HepG2 (cell line): Measurements from ENCODE around the gene VPREB3. TPM values are rescaled to one million over a fixed set of nuclear protein-coding genes. Genes with fewer than 3 reads are reported as not detected.

Experiments
- ARNT2 ChIP-seq: sonication (generic); formaldehyde crosslinking; IDR thresholded peaks from 2 replicates; pipeline ENCODE4 v1.8.0; 2022; ENCODE audit warnings: mild to moderate bottlenecking, low read depth, missing genetic modification reagents, moderate library complexity
- GTF3A ChIP-seq: sonication (generic); formaldehyde crosslinking; conservative IDR thresholded peaks from 2 replicates; pipeline ENCODE4 v1.4.0; 2020; ENCODE audit warnings: mild to moderate bottlenecking, missing genetic modification reagents
- HES4 ChIP-seq: sonication (generic); formaldehyde crosslinking; IDR thresholded peaks from 2 replicates; pipeline ENCODE4 v1.9.0; 2021; ENCODE audit warnings: mild to moderate bottlenecking, missing genetic modification reagents, borderline replicate concordance
- HOXA3 ChIP-seq: sonication (generic); formaldehyde crosslinking; IDR thresholded peaks from 2 replicates; pipeline ENCODE4 v1.5.0; 2020; ENCODE audit warnings: missing genetic modification reagents
- PCBP1 ChIP-seq: fragments of 200-400 bp; formaldehyde crosslinking; IDR thresholded peaks from 2 replicates; pipeline ENCODE4 v1.6.1; 2017; ENCODE audit warnings: mild to moderate bottlenecking, low read depth, low read length, borderline replicate concordance
- SKI ChIP-seq: fragments of 450-650 bp; IDR thresholded peaks from one replicate; pipeline ENCODE4 v1.6.1; 2018; ENCODE audit warnings: mild to moderate bottlenecking; ENCODE audit not compliant: partially characterized antibody
- SRSF9 ChIP-seq: fragments of 200-400 bp; formaldehyde crosslinking; IDR thresholded peaks from 2 replicates; pipeline ENCODE4 v1.6.1; 2018; ENCODE audit warnings: borderline replicate concordance, mild to moderate bottlenecking, low read depth, low read length; ENCODE audit not compliant: insufficient read depth, poor library complexity, severe bottlenecking
- THAP11 ChIP-seq: IDR thresholded peaks from 2 replicates; pipeline ENCODE4 v1.6.1; 2016; ENCODE audit warnings: missing biosample characterization, missing genetic modification reagents
- THYN1 ChIP-seq: sonication (generic); formaldehyde crosslinking; IDR thresholded peaks from 2 replicates; pipeline ENCODE4 v1.8.1; 2023; ENCODE audit warnings: low read depth, mild to moderate bottlenecking, moderate library complexity, missing genetic modification reagents, borderline replicate concordance
- ZBTB7A ChIP-seq: sonication (generic); formaldehyde crosslinking; IDR thresholded peaks from 2 replicates; pipeline ENCODE4 v1.8.0; 2022; ENCODE audit warnings: mild to moderate bottlenecking, missing genetic modification reagents
- ZMYM3 ChIP-seq: sonication (generic); formaldehyde crosslinking; IDR thresholded peaks from 2 replicates; pipeline ENCODE4 v1.5.1; 2020; ENCODE audit warnings: mild to moderate bottlenecking, missing genetic modification reagents
- ZNF225 ChIP-seq: sonication (generic); formaldehyde crosslinking; IDR thresholded peaks from 2 replicates; pipeline ENCODE4 v1.4.0; 2020; ENCODE audit warnings: mild to moderate bottlenecking, missing genetic modification reagents
- ZNF44 ChIP-seq: sonication (generic); formaldehyde crosslinking; IDR thresholded peaks from 2 replicates; pipeline ENCODE4 v1.5.1; 2020; ENCODE audit warnings: mild to moderate bottlenecking, missing genetic modification reagents
- ZNF530 ChIP-seq: sonication (generic); formaldehyde crosslinking; IDR thresholded peaks from 2 replicates; pipeline ENCODE4 v1.5.0; 2020; ENCODE audit warnings: low read depth, mild to moderate bottlenecking, missing genetic modification reagents
- ZNF543 ChIP-seq: sonication (generic); formaldehyde crosslinking; IDR thresholded peaks from 2 replicates; pipeline ENCODE4 v1.4.0; 2020; ENCODE audit warnings: mild to moderate bottlenecking, missing genetic modification reagents
- ZSCAN30 ChIP-seq: sonication (generic); formaldehyde crosslinking; IDR thresholded peaks from 2 replicates; pipeline ENCODE4 v1.5.0; 2020; ENCODE audit warnings: mild to moderate bottlenecking, missing genetic modification reagents
- ZZZ3 ChIP-seq: sonication (generic); formaldehyde crosslinking; IDR thresholded peaks from 2 replicates; pipeline ENCODE4 v1.4.0; 2020; ENCODE audit warnings: missing genetic modification reagents, mild to moderate bottlenecking, borderline replicate concordance
- polyA plus RNA-seq, 8 experiments: library from polyadenylated mRNA; depleted of rRNA in 3 of 8; stranded (reverse) in 7 of 8; unstranded in 1 of 8; fragments of >200 nt; fragmentation: Illumina TruSeq in 4 of 8; extraction: Trizol in 4 of 8; gene quantifications; 2 replicates each; pipeline versions ENCODE4 v1.2.1 to v1.2.3, GENCODE V29; 2011 to 2016; ENCODE audit warnings: low read depth in 4 of 8, missing spikeins in 1 of 8, mixed read lengths in 1 of 8; ENCODE audit not compliant: insufficient read depth in 1 of 8
- total RNA-seq, 5 experiments: library from RNA; depleted of rRNA; stranded (reverse); fragments of >200 nt; fragmentation: Illumina TruSeq; extraction: Trizol; gene quantifications; 2 replicates each; pipeline ENCODE4 v1.2.3, GENCODE V29; 2016; ENCODE audit warnings: low read depth in 1 of 5
- TF ChIP-seq, protein P1 (sequence below): sonication (generic); formaldehyde crosslinking; IDR thresholded peaks from 2 replicates; pipeline ENCODE4 v1.4.0; 2020; ENCODE audit warnings: missing genetic modification reagents
- TF ChIP-seq, protein P2 (sequence below): sonication (generic); formaldehyde crosslinking; IDR thresholded peaks from 2 replicates; pipeline ENCODE4 v1.5.0; 2020; ENCODE audit warnings: missing genetic modification reagents
- TF ChIP-seq, protein P3 (sequence below), 2 experiments: sonication (generic) in 1 of 2; formaldehyde crosslinking in 1 of 2; IDR thresholded peaks; 2 replicates each; pipeline versions ENCODE4 v1.4.0 to v1.6.1; 2018 to 2020; ENCODE audit warnings: missing genetic modification reagents in 2 of 2, borderline replicate concordance in 1 of 2, low read depth in 1 of 2, mild to moderate bottlenecking in 1 of 2, missing biosample characterization in 1 of 2
- TF ChIP-seq, protein P4 (sequence below): sonication (generic); formaldehyde crosslinking; IDR thresholded peaks from 2 replicates; pipeline ENCODE4 v1.4.0; 2020; ENCODE audit warnings: mild to moderate bottlenecking, missing genetic modification reagents
- TF ChIP-seq, protein P5 (sequence below): IDR thresholded peaks from 2 replicates; pipeline ENCODE4 v1.6.1; 2016; ENCODE audit warnings: mild to moderate bottlenecking, missing biosample characterization, missing genetic modification reagents

VPREB3 gene
- total and polyA plus RNA-seq, 2 of the 13 experiments (the other 11 are each of a cell fraction or from before 2014, with no cell fraction given), result 0.22 TPM; not detected in 1

DNA sequence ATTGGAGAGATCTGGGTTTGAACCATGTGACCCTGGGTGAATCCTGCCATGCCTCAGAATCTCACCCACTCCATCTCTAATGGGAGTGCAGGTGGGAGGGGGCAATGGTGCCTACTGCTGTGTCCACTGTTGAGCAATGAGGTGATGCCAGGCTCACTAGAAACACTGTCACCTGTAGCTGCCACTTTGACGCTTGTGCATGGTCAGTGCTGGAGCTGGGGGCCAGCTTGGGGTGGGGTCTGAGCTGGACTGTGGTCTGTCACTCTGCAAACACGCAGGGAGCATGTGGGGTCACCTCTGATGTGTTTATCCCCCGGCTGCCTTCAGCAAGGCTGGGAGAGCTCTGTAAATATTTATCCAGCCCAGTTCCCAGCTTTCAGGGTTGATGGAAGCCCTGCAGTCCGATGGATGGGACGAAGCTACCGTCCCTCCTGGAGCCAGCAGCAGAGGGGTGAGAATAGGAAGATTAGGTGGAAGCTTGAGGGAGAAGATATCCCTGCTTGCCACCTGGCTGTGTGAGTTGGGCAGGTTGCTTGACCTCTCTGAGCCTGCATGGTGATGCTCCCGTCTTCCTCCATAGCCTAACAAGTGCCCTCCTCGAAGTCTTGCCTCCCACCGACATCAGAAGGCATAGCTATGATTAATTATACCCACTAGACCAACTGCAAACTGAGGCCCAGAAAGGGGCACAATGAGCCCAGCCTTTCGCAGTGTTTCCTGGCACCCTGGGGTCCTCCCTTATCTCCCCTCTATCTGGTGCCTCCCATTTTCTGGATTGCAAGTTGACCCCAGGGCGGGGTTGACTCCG, 20.1 kb upstream of the VPREB3 start (continued):
- TF ChIP-seq, protein P1, sequence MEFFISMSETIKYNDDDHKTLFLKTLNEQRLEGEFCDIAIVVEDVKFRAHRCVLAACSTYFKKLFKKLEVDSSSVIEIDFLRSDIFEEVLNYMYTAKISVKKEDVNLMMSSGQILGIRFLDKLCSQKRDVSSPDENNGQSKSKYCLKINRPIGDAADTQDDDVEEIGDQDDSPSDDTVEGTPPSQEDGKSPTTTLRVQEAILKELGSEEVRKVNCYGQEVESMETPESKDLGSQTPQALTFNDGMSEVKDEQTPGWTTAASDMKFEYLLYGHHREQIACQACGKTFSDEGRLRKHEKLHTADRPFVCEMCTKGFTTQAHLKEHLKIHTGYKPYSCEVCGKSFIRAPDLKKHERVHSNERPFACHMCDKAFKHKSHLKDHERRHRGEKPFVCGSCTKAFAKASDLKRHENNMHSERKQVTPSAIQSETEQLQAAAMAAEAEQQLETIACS (CRISPR knock-in tag), result no peak; the same call in 1 of the 2 replicates
- TF ChIP-seq HOXA3 (CRISPR knock-in tag), result peak; percentile 75; the same call in 1 of the 2 replicates
- no peak for TF ChIP-seq ZNF44 (CRISPR knock-in tag)
- TF ChIP-seq, protein P2, sequence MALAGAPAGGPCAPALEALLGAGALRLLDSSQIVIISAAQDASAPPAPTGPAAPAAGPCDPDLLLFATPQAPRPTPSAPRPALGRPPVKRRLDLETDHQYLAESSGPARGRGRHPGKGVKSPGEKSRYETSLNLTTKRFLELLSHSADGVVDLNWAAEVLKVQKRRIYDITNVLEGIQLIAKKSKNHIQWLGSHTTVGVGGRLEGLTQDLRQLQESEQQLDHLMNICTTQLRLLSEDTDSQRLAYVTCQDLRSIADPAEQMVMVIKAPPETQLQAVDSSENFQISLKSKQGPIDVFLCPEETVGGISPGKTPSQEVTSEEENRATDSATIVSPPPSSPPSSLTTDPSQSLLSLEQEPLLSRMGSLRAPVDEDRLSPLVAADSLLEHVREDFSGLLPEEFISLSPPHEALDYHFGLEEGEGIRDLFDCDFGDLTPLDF (CRISPR knock-in tag), result no peak
- TF ChIP-seq ZNF543 (CRISPR knock-in tag), result peak; percentile 80; the same call in 1 of the 2 replicates
- no peak for TF ChIP-seq ZNF225 (CRISPR knock-in tag)
- TF ChIP-seq, protein P3, sequence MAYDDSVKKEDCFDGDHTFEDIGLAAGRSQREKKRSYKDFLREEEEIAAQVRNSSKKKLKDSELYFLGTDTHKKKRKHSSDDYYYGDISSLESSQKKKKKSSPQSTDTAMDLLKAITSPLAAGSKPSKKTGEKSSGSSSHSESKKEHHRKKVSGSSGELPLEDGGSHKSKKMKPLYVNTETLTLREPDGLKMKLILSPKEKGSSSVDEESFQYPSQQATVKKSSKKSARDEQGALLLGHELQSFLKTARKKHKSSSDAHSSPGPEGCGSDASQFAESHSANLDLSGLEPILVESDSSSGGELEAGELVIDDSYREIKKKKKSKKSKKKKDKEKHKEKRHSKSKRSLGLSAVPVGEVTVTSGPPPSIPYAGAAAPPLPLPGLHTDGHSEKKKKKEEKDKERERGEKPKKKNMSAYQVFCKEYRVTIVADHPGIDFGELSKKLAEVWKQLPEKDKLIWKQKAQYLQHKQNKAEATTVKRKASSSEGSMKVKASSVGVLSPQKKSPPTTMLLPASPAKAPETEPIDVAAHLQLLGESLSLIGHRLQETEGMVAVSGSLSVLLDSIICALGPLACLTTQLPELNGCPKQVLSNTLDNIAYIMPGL (CRISPR knock-in tag; IDR thresholded peaks at IDR 0.05; ENCODE audit: borderline replicate concordance in 1 of 2, low read depth in 1 of 2), result peak; percentile 32 to 81; a peak in 2 of 4 replicates
- TF ChIP-seq, protein P4, sequence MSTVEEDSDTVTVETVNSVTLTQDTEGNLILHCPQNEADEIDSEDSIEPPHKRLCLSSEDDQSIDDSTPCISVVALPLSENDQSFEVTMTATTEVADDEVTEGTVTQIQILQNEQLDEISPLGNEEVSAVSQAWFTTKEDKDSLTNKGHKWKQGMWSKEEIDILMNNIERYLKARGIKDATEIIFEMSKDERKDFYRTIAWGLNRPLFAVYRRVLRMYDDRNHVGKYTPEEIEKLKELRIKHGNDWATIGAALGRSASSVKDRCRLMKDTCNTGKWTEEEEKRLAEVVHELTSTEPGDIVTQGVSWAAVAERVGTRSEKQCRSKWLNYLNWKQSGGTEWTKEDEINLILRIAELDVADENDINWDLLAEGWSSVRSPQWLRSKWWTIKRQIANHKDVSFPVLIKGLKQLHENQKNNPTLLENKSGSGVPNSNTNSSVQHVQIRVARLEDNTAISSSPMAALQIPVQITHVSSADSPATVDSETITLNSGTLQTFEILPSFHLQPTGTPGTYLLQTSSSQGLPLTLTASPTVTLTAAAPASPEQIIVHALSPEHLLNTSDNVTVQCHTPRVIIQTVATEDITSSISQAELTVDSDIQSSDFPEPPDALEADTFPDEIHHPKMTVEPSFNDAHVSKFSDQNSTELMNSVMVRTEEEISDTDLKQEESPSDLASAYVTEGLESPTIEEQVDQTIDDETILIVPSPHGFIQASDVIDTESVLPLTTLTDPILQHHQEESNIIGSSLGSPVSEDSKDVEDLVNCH (CRISPR knock-in tag), result 0 out of 2 replicates have a peak, but pooled peaks have one; percentile 28
- no peak for TF ChIP-seq ARNT2 (CRISPR knock-in tag)
- no peak for TF ChIP-seq ZNF530
- TF ChIP-seq ZSCAN30 (CRISPR knock-in tag), result no peak
- TF ChIP-seq HES4 (CRISPR knock-in tag), result no peak
- no peak for TF ChIP-seq PCBP1
- TF ChIP-seq ZMYM3 (CRISPR knock-in tag), result peak; percentile 48; the same call in 1 of the 2 replicates
- TF ChIP-seq, protein P5, sequence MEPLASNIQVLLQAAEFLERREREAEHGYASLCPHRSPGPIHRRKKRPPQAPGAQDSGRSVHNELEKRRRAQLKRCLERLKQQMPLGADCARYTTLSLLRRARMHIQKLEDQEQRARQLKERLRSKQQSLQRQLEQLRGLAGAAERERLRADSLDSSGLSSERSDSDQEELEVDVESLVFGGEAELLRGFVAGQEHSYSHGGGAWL (CRISPR knock-in tag), result no peak
- TF ChIP-seq THYN1 (CRISPR knock-in tag), result no peak
- no peak for TF ChIP-seq ZZZ3
- peak; percentile 71 for TF ChIP-seq THAP11 (CRISPR knock-in tag)
- peak; percentile 91 for TF ChIP-seq SKI
- 0 out of 2 replicates have a peak, but pooled peaks have one; percentile 4 for TF ChIP-seq GTF3A (CRISPR knock-in tag)
- peak; percentile 98 for TF ChIP-seq ZBTB7A (CRISPR knock-in tag)
- no peak for TF ChIP-seq SRSF9
